ENCODE measurements around the gene DTNB.

DNA sequence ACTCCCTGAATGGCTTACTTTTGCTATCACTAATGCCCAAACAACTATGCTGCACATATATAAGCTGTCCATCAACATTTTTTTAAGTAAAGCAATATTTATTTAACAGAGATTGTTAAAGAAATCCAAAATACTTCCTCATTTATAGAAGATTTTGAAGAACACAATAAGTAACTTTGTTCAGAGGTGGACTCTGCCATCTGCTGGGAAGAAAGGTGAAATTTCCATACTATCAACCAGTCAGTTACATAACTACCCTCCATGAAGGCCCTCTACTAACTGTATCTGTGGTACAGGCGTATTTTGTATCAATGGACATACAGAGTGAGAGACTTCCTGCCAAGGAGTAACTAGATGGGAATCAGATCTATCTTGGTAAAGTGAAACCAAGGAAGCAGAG, 106.0 kb downstream of the DTNB start:
- no peak for TF ChIP-seq ZNF292 (tag by site-specific recombination; IDR thresholded peaks at IDR 0.05; ENCODE audit: borderline replicate concordance, low read depth)
- TF ChIP-seq, protein P1, sequence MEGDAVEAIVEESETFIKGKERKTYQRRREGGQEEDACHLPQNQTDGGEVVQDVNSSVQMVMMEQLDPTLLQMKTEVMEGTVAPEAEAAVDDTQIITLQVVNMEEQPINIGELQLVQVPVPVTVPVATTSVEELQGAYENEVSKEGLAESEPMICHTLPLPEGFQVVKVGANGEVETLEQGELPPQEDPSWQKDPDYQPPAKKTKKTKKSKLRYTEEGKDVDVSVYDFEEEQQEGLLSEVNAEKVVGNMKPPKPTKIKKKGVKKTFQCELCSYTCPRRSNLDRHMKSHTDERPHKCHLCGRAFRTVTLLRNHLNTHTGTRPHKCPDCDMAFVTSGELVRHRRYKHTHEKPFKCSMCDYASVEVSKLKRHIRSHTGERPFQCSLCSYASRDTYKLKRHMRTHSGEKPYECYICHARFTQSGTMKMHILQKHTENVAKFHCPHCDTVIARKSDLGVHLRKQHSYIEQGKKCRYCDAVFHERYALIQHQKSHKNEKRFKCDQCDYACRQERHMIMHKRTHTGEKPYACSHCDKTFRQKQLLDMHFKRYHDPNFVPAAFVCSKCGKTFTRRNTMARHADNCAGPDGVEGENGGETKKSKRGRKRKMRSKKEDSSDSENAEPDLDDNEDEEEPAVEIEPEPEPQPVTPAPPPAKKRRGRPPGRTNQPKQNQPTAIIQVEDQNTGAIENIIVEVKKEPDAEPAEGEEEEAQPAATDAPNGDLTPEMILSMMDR (tag by site-specific recombination; IDR thresholded peaks at IDR 0.05), result peak; percentile 45; the same call in 1 of the 2 replicates
- no peak for TF ChIP-seq KLF16 (tag by site-specific recombination; IDR thresholded peaks at IDR 0.05)
- TF ChIP-seq ZBTB7A (tag by site-specific recombination; IDR thresholded peaks at IDR 0.05; ENCODE audit: low read depth), result no peak
